Urothelium cell line (cell line): ENCODE data around the gene CDK19.
"Not testable (repeated sequence)": the region's sequence is repeated elsewhere in the genome, so short reads cannot be mapped to it uniquely, and the experiment has no call there.

Source experiments
- DNase-seq: peaks from one replicate; pipeline ENCODE4 v3.0.0; 2011; ENCODE audit warnings: low spot score, mixed read lengths
- FAIRE-seq: peaks from 2 replicates; lab custom pipeline; 2011; peaks lifted over from hg19 to GRCh38; lab: Jason Lieb, UNC

Gene CDK19

GRCh38 chr6:110814102-110815014 is 911 bp downstream of the CDK19 start:
- no peak for FAIRE-seq

GRCh38 chr6:110813338-110814101 is 1.7 kb downstream of the CDK19 start:
- FAIRE-seq, result no peak
- peak; percentile 6 for DNase-seq

More at GRCh38 chr6:110814102-110815014, 911 bp downstream of the CDK19 start:
- peak; percentile 32 for DNase-seq

- no peak for DNase-seq
- no peak for FAIRE-seq
These were observed 2.5 kb downstream of the CDK19 start for GRCh38 chr6:110812719-110813118.

DNA sequence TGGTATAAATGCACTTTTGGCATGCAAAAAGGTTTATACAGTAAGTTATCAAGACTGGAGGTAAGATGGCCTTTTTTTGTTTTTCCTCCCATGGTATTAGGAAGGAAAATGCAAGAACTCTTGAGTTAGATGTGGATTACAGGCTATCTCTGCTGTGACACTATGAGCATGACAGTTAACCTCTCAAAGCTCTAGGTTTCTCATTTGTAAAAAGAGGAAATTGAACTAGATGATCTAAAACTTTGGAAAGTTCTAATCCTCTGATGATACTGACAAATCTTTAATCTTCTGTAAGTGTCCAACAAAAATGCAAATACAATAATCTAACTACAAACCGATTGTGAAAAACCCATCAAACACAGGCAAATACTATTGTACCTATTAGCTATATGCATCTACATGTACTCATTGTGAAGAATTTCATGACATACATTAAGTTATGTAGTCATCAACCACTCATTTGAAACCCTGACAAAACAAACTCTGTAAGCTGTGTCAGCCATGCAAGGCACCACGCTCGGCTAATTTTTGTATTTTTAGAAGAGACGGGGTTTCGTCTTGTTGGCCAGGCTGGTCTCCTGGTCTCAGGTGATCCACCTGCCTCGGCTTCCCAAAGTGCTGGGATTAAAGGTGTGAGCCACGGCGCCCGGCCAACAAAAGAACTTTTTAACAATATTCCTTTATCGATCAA is 4.2 kb downstream of the CDK19 start:
- DNase-seq, result no peak
- no peak for FAIRE-seq

DNA sequence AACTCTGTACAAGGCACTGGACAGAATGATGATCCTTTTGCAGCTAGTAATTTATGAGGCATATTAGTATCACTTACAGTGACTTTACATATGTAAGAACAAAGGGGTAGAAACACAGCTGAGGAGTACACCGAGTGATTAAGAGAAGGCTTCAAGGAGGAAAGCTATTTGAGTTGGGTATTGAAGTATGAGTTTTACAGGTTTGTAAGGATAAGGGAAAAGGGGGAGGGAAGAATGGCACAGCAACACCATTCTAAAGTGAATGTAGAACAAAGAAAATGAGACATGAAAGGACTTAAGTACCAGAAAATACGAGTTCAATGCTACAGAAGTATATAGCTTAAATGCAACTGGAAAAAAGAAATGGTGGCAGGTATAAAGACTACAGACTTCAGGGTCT is 5.5 kb downstream of the CDK19 start:
- DNase-seq (no peak), FAIRE-seq (no peak)

GRCh38 chr6:110802175-110802574 is 13.1 kb downstream of the CDK19 start:
- not testable (repeated sequence) for FAIRE-seq

GRCh38 chr6:110800839-110801196 is 14.5 kb downstream of the CDK19 start:
- no peak for FAIRE-seq

More at GRCh38 chr6:110802175-110802574, 13.1 kb downstream of the CDK19 start:
- DNase-seq, result not testable (repeated sequence)

GRCh38 chr6:110800196-110800838 is 15.0 kb downstream of the CDK19 start:
- DNase-seq (no peak), FAIRE-seq (no peak)

More at GRCh38 chr6:110800839-110801196, 14.5 kb downstream of the CDK19 start:
- no peak for DNase-seq

- FAIRE-seq (no peak), DNase-seq (no peak)
These were observed 15.6 kb downstream of the CDK19 start for GRCh38 chr6:110799655-110800054.

DNA sequence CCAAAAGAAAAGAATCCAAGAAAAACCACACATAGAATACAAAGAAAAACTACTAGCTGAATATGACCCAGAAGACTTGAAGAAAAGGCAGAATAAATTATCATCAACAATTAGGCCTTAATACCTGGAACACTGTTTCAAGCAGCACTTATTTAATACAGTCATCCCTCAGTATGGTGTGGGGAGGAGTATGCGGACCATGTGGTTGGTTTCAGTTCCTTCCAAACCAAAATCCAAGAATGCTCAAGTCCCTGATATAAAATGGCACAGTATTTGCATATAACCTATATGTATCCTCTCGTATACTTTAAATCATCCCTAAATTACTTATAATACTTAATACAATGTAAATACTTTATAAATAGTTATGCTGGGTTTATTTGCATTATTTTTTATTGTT is 16.1 kb downstream of the CDK19 start:
- DNase-seq (no peak), FAIRE-seq (no peak)

DNA sequence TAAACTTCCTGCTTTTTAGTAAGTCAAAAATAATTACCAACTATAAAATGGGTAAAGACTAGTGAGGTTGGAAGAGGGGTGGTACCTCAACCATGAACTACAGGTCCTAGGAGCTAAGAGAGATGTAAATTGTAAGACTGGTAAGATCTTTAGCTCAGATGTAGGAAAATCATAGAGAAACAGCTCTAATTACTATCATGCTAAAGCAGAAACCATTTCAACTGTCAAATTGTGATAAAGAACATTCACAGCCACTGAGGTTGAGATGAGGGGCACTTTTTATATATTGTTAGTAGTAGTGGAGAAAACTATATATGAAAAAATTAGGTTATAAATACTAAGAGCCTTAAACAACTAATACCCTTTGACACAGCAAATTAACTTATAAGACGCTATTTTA is 20.0 kb downstream of the CDK19 start:
- FAIRE-seq (no peak), DNase-seq (no peak)

- DNase-seq (no peak), FAIRE-seq (no peak)
These were observed 28.6 kb downstream of the CDK19 start for GRCh38 chr6:110786696-110787095.

- no peak for FAIRE-seq
- DNase-seq, result no peak
These were observed 29.0 kb downstream of the CDK19 start for GRCh38 chr6:110786271-110786670.

DNA sequence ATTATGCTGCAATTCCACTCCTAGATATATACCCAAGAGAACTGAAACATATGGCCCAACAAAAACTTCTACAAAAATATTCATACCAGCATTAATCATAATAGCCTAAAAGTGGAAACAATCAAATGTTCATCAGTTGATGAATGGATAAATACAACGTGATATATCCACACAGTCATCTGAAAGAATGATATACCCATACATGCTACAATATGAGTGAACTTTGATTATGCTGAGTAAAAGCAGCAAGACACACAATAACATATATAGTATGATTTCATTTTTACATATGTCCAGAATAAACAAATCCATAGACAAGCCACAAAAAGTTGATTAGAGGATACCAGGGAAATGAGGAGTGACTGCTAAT is 30.7 kb downstream of the CDK19 start:
- FAIRE-seq (no peak), DNase-seq (no peak)

DNA sequence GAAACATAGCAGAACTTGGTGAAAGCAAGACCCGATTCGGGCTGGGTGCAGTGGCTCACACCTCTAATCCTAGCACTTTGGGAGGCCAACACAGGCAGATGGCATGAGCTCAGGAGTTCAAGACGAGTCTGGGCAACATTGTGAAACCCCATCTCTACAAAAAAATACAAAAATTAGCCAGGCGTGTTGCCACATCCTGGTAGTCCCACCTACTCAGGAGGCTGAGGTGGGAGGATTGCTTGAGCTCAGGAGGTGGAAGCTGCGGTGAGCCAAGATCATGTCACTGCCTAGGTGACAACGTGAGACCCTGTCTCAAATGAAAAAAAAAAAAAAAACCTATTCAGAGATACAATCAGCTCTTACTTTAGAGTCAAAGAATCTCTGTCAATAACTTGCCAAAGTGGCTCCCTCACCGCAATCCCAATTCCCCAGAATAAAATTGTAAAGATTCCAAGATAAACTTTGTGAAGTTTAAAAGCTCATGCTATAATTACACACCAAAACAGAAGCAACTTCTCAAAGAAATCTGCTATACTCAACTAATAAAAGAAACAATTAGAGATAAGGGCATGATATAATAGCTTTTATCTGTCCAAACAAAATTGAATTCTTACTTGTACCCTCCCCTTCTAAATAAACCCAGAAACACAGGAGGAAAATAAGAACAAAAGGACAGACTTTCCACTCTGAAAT is 33.6 kb downstream of the CDK19 start:
- DNase-seq, result no peak
- FAIRE-seq, result no peak

DNA sequence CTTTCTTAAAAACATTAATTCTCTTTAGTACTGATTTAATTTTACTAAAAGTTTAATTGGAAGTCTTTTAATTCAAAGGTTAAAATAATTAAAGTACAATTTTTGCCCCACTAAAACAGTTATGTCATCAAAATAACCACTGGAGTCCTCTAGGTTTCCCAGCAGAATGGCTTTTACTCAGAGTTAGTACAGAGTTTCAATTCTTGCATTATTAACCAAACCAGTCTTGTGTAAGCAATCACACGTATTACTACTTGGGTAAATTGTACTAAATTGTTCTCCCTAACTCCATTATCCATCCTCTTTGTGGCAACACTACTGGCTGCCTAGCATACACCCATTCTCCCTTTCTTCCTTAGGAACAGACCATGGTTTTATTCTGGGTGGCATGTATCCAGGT is 36.9 kb downstream of the CDK19 start:
- DNase-seq, result no peak
- FAIRE-seq, result no peak

DNA sequence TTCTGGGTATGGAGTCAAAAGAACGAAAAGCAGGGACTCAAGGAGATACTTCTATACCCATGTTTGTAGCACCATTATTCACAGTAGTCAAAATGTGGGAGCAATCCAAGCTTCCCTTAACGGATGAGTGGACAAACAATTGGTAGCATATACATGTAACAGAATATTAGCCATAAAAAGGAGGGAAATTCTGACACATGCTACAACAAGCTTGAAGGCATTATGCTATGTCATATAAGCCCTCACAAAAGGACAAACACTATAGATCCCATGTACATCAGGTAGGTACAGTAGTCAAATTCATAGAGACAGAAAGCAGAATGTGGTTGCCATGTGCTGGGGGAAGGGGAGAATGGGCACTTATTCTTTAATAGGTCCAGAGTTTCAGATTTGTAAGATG is 37.6 kb downstream of the CDK19 start:
- no peak for FAIRE-seq
- no peak for DNase-seq

- FAIRE-seq (no peak), DNase-seq (no peak)
These were observed 38.9 kb downstream of the CDK19 start for GRCh38 chr6:110776413-110776812.

- DNase-seq, result no peak
- FAIRE-seq, result no peak
These were observed 45.3 kb downstream of the CDK19 start for GRCh38 chr6:110769923-110770322.

DNA sequence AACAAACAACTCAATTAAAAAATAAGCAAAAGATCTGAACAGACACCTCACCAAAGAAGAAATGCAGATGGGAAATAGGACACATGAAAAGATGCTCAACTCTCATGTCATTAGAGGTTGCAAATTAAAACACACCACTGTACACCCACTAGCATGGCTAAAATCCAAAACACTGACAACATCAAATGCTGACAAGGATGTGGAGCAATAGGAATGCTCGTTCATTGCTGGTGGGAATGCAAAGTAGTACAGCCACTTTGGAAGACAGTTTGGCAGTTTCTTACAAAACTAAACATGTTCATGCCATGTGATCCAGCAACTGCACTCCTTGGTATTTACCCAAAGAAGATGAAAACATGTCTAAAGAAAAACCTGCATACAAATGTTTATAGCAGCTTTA is 47.2 kb downstream of the CDK19 start:
- no peak for DNase-seq
- FAIRE-seq, result no peak
